GM12878 (cell line): ENCODE results near the gene ASIC2. TPM values are rescaled to one million over a fixed set of nuclear protein-coding genes. Genes with fewer than 3 reads are reported as not detected.

ENCODE experiments used
- ATAC-seq: fragments of 200-7000 bp; cut with Tn5 transposase; 3 replicates; pipeline ENCODE4 v1.9.1; 2020; ENCODE audit warnings: mild to moderate bottlenecking, moderate library complexity
- BruUV-seq: library from RNA; stranded (reverse); fragments of 400-500 nt; replicated peaks from 2 replicates; lab custom pipeline; 2021; lab: Mats Ljungman, UMichigan
- CTCF ChIA-PET: fragments of 300-600 bp; sonication (Branson Sonifier 250); formaldehyde crosslinking; extraction: SDS; loops from one replicate; lab custom pipeline; 2021; ENCODE audit warnings: inconsistent platforms; lab: Yijun Ruan, JAX
- POLR2A ChIA-PET: fragments of 350-600 bp; formaldehyde crosslinking; extraction: SDS; loops from one replicate; lab custom pipeline; 2021; ENCODE audit warnings: inconsistent platforms; lab: Charles Lee
- RAD21 ChIA-PET: fragments of 300-600 bp; sonication (Branson Sonifier 250); formaldehyde crosslinking; loops from one replicate; lab custom pipeline; 2023; ENCODE audit warnings: antibody characterized with exemption; ENCODE audit not compliant: unreplicated experiment; lab: Charles Lee
- SMC1A ChIA-PET: fragments of 300-600 bp; sonication (Branson Sonifier 250); formaldehyde crosslinking; loops from one replicate; lab custom pipeline; 2023; ENCODE audit not compliant: unreplicated experiment, uncharacterized antibody; lab: Charles Lee
- DNase-seq: peaks from one replicate; pipeline ENCODE4 v3.0.0-alpha.2; 2011; ENCODE audit warnings: low read depth, low spot score
- FAIRE-seq: peaks from 3 replicates; lab custom pipeline; 2011; peaks lifted over from hg19 to GRCh38; lab: Jason Lieb, UNC
- H2AFZ ChIP-seq: 2 replicates; pipeline ENCODE4 v1.6.0; 2011; ENCODE audit warnings: low read depth, low read length, control low read depth; ENCODE audit not compliant: control insufficient read depth
- H3K27ac ChIP-seq: 2 replicates; pipeline ENCODE4 v1.5.1; 2011; ENCODE audit warnings: control low read depth; ENCODE audit not compliant: control insufficient read depth, insufficient read depth
- H3K27me3 ChIP-seq, 2 experiments: replicated peaks in 1 of 2; 2 replicates each; pipeline versions ENCODE4 v1.6.0 to v1.6.1; 2011; ENCODE audit warnings: low read length in 1 of 2; ENCODE audit not compliant: control insufficient read depth in 2 of 2, insufficient read depth in 2 of 2
- H3K36me3 ChIP-seq, 2 experiments: 2 replicates each; pipeline ENCODE4 v1.5.1; 2011; ENCODE audit warnings: low read length in 1 of 2; ENCODE audit not compliant: control insufficient read depth in 2 of 2, insufficient read depth in 2 of 2
- H3K4me1 ChIP-seq: 2 replicates; pipeline ENCODE4 v1.6.1; 2011; ENCODE audit warnings: mild to moderate bottlenecking, low read length, moderate library complexity, mixed read lengths; ENCODE audit not compliant: control insufficient read depth, insufficient read depth
- H3K4me2 ChIP-seq: 2 replicates; pipeline ENCODE4 v1.6.0; 2011; ENCODE audit warnings: control low read depth; ENCODE audit not compliant: control insufficient read depth, insufficient read depth
- H3K4me3 ChIP-seq: fragments of 200-600 bp; sonication (generic); 2 replicates; pipeline ENCODE4 v1.5.1; 2016
- H3K79me2 ChIP-seq: 2 replicates; pipeline ENCODE4 v1.6.0; 2011; ENCODE audit warnings: low read length; ENCODE audit not compliant: control insufficient read depth, insufficient read depth
- H3K9ac ChIP-seq: 2 replicates; pipeline ENCODE4 v1.8.0; 2011; ENCODE audit warnings: low read length, control low read depth, mixed read lengths; ENCODE audit not compliant: control insufficient read depth, insufficient read depth
- H3K9me3 ChIP-seq: replicated peaks from 3 replicates; pipeline ENCODE4 v1.5.1; 2011; ENCODE audit warnings: mild to moderate bottlenecking, low read length; ENCODE audit not compliant: control insufficient read depth, insufficient read depth
- H4K20me1 ChIP-seq: 2 replicates; pipeline ENCODE4 v1.6.0; 2011; ENCODE audit not compliant: control insufficient read depth, insufficient read depth
- BCLAF1 ChIP-seq: fragments of 450-650 bp; IDR thresholded peaks from 2 replicates; pipeline ENCODE4 v1.6.1; 2017; ENCODE audit warnings: antibody characterized with exemption, mild to moderate bottlenecking, moderate library complexity
- CHD2 ChIP-seq: IDR thresholded peaks from 2 replicates; pipeline ENCODE4 v1.6.1; 2011; ENCODE audit warnings: low read depth, low read length, improper control_type of control experiment, borderline replicate concordance
- CHD4 ChIP-seq: fragments of 200-600 bp; sonication (generic); IDR thresholded peaks from 2 replicates; pipeline ENCODE4 v1.6.1; 2016; ENCODE audit warnings: mild to moderate bottlenecking
- GABPA ChIP-seq: IDR thresholded peaks from 2 replicates; pipeline ENCODE4 v1.6.1; 2014; ENCODE audit warnings: antibody characterized with exemption, low read depth, mild to moderate bottlenecking, inconsistent platforms
- HDAC6 ChIP-seq: fragments of 200-600 bp; sonication (generic); IDR thresholded peaks from one replicate; pipeline ENCODE4 v1.8.0; 2017; ENCODE audit warnings: antibody characterized with exemption; ENCODE audit not compliant: unreplicated experiment
- HSF1 ChIP-seq: fragments of 150-350 bp; IDR thresholded peaks from 2 replicates; pipeline ENCODE4 v1.6.1; 2014; ENCODE audit warnings: mild to moderate bottlenecking, low read depth, low read length
- JUND ChIP-seq: IDR thresholded peaks from 2 replicates; pipeline ENCODE4 v1.6.1; 2012; ENCODE audit warnings: low read depth, mild to moderate bottlenecking, low read length, improper control_type of control experiment, moderate library complexity
- NR2C2 ChIP-seq: IDR thresholded peaks from 2 replicates; pipeline ENCODE4 v1.6.1; 2011; ENCODE audit warnings: borderline replicate concordance, low read depth; ENCODE audit not compliant: control insufficient read depth, insufficient read length
- SIX5 ChIP-seq: IDR thresholded peaks from 2 replicates; pipeline ENCODE4 v1.6.1; 2011; ENCODE audit warnings: mild to moderate bottlenecking, low read depth, low read length, moderate library complexity; ENCODE audit not compliant: severe bottlenecking
- SRF ChIP-seq, 2 experiments: IDR thresholded peaks; 2 replicates each; pipeline ENCODE4 v1.6.1; 2011; ENCODE audit warnings: low read depth in 2 of 2, low read length in 2 of 2, mild to moderate bottlenecking in 1 of 2, moderate library complexity in 1 of 2
- ZBTB40 ChIP-seq: fragments of 450-650 bp; IDR thresholded peaks from 2 replicates; pipeline ENCODE4 v1.6.1; 2016; ENCODE audit warnings: mild to moderate bottlenecking, moderate library complexity, borderline replicate concordance
- WGBS: methylation state at CpG from one replicate; pipeline ENCODE4 v1.1.6; 2016; ENCODE audit warnings: low lambda C conversion rate; ENCODE audit not compliant: insufficient replicate concordance, insufficient coverage; ENCODE audit errors: missing lambda C conversion rate; 5-methylcytosine and 5-hydroxymethylcytosine counted together
- in situ Hi-C: fragments of 300-500 bp; cut with MboI; formaldehyde crosslinking; loops from 9 replicates; pipeline ENCODE4 v1.14.3; 2018; ENCODE audit warnings: mixed read lengths
- intact Hi-C: fragments of 100-400 bp; cut with micrococcal nuclease; formaldehyde crosslinking; loops from one replicate; pipeline ENCODE4 v1.14.2; 2022; ENCODE audit not compliant: unreplicated experiment
- polyA plus RNA-seq, 11 experiments: library from polyadenylated mRNA; depleted of rRNA in 4 of 11; unstranded in 6 of 11; stranded (reverse) in 5 of 11; fragments of >200 nt; fragmentation: Nextera tagmentation in 4 of 11; fragmentation: Illumina TruSeq in 1 of 11; extraction: Ambion mirVana in 4 of 11; extraction: Trizol in 1 of 11; gene quantifications; 1 replicate in 1 of 11; 2 replicates in 10 of 11; pipeline versions ENCODE4 v1.2.1 to v1.2.3, GENCODE V29; 2011 to 2016; ENCODE audit warnings: inconsistent platforms in 2 of 11, missing spikeins in 2 of 11, low read depth in 1 of 11
- total RNA-seq, 4 experiments: library from RNA; depleted of rRNA in 3 of 4; stranded (reverse); fragments of >200 nt in 3 of 4; fragmentation: Illumina TruSeq in 1 of 4; extraction: Trizol in 1 of 4; gene quantifications; 2 replicates each; pipeline versions ENCODE4 v1.2.1 to v1.2.3, GENCODE V29; 2013 to 2021

The ASIC2 gene
- total and polyA plus RNA-seq, 10 of the 15 experiments (the other 5 are each of a cell fraction or from before 2014, with no cell fraction given): not detected

- TF ChIP-seq SIX5 (no peak), JUND (no peak), SRF (IDR thresholded peaks at IDR 0.05; ENCODE audit: low read depth in 2 of 2, low read length in 2 of 2) (no peak), CHD4 (no peak), HDAC6 (no peak), BCLAF1 (no peak)
These were observed 183.6 kb downstream of the ASIC2 start (continued) for GRCh38 chr17:33109336-33110072.

- H3K27ac ChIP-seq: no peak overlapping the region
- 11% methylated on average over 6 of the region's 6 CpGs for WGBS
- in situ Hi-C loops: no loop called here
- no peaks in the 10 kb centered on the region for H3K79me2 ChIP-seq
- SMC1A ChIA-PET: no interaction called here
- no peak overlapping the region for H3K4me2 ChIP-seq
- no peak for DNase-seq
- RAD21 ChIA-PET: no interaction called here
- FAIRE-seq: no peak
- no TSS peak for BruUV-seq
- no peak overlapping the region for H3K9ac ChIP-seq
- no peaks in the 10 kb centered on the region for H4K20me1 ChIP-seq
- H3K4me1 ChIP-seq: no peaks in the 10 kb centered on the region
- no peak for ATAC-seq
- POLR2A ChIA-PET: no interaction called here
- H3K27me3 ChIP-seq: no peaks in the 10 kb centered on the region; a peak in 1 of 4 replicates
- no peak overlapping the region for H3K4me3 ChIP-seq
- H3K36me3 ChIP-seq: no peaks in the 10 kb centered on the region
- no peak overlapping the region for H2AFZ ChIP-seq
- CTCF ChIA-PET: no interaction called here
- intact Hi-C loops: no loop called here
- no peaks in the 10 kb centered on the region for H3K9me3 ChIP-seq
- TF ChIP-seq GABPA (no peak), HSF1 (no peak), NR2C2 (no peak), ZBTB40 (no peak), CHD2 (no peak)
These were observed 186.4 kb downstream of the ASIC2 start for GRCh38 chr17:33106525-33107165.
